Activated CD8-positive, alpha-beta memory T cell treated with anti-CD3 and anti-CD28 coated beads for 24 hours (primary cell): Measurements from ENCODE around the gene AGBL4.
"Not testable (repeated sequence)": the region's sequence is repeated elsewhere in the genome, so short reads cannot be mapped to it uniquely, and the experiment has no call there.

Source experiments
- DNase-seq: peaks from one replicate; pipeline ENCODE4 v3.0.0-alpha.2; 2020

Gene AGBL4

GRCh38 chr1:49294539-49294938, 729.2 kb downstream of the AGBL4 start:
- no peak for DNase-seq

DNA sequence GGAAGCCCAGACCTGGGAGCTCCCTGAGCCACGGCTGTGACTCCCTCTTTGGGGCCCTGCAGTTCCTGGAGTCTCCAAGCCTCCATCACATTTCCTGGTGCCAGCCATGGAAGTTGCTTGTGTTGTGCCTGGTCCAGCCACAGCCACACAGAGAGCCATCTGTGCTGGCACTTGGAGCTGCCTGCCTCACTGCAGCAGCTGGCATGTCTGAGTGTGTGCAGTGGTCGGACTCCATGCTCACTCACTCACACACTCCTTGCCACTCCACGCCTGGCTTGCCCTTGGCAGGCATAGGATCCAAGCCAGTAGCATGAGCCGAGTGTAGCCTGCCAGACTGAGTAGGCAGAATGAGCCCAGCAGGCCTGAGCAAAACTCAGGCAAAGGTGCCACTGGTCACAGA, 730.7 kb downstream of the AGBL4 start:
- no peak for DNase-seq

- DNase-seq: not testable (repeated sequence)
These were observed 766.3 kb downstream of the AGBL4 start for GRCh38 chr1:49257211-49258049.

- DNase-seq: no peak
These were observed 770.8 kb downstream of the AGBL4 start for GRCh38 chr1:49252917-49253316.

DNA sequence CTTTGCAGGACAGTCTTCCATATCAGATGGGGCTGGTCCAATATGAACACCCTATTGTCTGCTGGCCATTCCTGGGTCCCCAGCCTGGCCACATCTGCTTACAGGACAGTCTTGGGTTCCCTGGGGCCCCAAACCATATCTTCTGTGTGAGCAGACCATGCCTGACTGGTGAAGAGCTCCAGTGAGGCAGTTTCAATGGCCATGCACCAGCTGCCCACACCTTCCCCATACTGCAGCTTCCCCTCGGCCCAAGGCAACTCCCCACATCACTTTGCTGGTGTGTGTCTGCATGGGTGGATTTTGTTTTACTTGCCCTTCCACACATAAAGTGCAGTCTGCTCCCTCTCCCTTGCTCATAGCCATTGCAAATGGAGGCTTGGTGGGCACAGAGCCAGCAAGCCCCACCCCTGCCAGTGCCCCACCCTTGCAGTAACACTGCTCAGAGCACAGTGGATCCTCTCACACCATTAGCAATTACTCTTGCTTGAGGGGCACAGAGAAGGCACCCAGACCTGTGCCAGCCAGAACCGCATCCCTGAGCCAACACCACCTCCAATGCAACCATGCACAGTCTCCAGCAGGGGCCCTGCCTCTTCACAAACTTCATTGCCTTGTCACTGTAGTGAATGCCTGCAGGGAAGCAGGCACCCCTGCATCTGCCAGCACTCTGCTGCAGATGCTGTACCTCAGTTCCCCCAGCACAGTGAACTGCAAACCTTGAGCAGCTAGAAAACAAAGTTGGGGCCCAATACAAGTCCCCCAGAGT, 772.6 kb downstream of the AGBL4 start:
- no peak for DNase-seq

- no peak for DNase-seq
These were observed 783.0 kb downstream of the AGBL4 start for GRCh38 chr1:49240709-49241221.

DNA sequence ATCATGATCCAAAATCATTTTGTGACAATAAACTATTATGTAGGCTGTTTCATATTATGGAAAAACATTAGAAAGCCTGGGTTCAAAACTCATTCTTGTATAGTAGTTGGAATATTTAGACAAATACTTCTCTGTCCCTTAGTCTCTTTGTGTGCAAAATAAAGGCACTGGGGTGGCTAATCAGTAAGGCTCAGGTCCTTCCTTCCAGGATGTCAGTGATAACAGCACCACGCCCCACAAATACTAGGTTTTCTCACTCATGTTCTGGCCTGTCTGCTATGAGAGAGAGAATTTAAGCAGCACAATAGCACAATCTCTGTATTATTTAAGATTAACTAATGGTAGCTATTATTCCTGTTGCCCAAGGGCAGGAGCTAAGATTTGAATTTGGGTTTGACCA, 788.8 kb downstream of the AGBL4 start:
- DNase-seq: no peak

DNA sequence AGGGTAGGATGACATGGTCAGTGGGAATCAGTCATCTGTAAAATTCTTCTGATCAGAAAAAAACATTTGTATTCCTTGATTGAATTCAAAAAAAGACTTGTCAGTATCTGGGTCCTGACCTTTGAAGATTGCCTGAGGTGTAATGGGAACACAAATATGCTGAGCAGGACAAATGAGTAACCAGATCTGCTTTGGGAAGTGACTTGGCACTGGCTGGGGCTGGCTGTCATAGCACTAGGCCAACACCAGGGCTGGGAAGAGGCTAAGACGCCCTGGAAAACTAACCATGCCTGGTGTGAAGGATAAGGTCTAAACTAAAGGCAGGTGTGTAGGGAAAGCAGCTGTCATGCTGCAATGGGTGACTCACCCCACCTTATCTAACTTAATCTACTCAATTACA, 794.2 kb downstream of the AGBL4 start:
- DNase-seq: no peak

GRCh38 chr1:49226758-49227157, 797.0 kb downstream of the AGBL4 start:
- DNase-seq: no peak

- no peak for DNase-seq
These were observed 798.3 kb downstream of the AGBL4 start for GRCh38 chr1:49225464-49225863.

DNA sequence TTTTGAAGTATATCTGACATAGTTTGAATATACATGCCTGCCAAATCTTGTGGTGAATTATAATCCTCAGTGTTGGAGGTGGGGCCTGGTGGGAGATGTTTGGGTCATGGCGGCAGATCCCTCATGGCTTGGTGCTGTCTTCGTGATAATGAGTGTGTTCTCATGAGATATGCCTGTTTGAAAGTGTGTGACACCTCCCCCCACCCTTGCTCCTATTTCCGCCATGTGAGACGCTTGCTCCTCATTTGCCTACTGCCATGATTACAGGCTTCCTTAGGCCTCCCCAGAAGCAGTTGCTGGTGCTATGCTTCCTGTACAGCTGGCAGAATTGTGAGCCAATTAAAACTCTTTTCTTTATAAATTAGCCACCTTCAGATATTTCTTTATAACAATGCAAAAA, 810.5 kb downstream of the AGBL4 start:
- DNase-seq: no peak

DNA sequence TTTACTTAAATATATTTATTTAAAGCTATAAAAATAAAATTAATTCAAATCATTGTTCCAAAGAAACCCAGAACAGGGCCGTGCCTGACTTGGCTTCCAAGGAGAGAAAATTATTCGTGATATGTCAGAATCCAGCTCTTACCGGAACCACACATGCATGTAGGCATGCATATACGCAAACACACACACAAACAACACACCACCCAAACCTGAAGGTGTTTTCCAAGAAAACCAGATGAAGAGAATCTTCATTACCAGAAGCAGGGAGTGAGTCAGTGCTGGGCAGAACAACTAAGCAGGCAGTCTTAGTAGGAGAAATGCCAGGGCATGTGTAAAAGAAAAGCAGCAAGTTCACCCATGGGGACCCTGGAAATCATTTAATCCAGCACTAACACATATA, 815.0 kb downstream of the AGBL4 start:
- DNase-seq: no peak

DNA sequence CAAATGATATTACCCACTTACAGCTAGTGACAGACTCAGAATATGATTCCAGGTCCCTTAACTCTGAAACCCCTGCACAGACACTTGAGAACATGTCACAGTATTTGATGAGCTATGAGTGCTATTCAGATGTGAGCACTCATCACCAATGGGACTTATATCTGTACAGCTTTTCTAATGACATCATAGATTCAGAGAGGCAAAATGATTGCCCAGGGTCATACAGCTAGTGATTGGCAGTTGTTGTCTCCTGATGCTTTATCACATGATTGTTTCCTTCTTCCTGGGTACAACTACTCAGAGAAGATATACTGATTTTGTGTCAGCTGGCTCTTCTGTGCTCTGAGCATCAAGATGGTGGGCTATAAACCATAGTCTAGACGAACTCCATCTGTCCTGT, 819.0 kb downstream of the AGBL4 start:
- no peak for DNase-seq

DNA sequence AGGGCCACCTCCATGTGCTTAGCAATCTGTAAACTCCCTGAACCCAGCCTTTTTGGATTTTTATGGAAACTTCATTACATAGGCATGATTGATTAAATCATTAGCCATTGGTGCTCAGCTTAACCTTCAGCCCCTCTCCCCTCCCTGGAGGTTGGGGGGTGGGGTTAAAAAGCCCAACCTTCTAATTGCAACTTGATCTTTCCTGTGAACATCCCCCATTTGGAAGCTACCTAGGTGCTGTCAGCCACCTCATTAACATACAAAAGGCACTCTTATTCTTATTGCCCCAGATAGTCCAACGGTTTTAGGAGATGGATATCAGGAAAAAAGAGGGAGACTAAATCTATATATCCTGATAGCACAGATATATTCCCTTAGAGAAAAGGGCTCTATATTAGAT, 823.0 kb downstream of the AGBL4 start:
- DNase-seq: no peak

- no peak for DNase-seq
These were observed 824.2 kb downstream of the AGBL4 start for GRCh38 chr1:49199564-49199963.

GRCh38 chr1:49197081-49197480, 826.7 kb downstream of the AGBL4 start:
- DNase-seq: no peak

- no peak for DNase-seq
These were observed 833.6 kb downstream of the AGBL4 start for GRCh38 chr1:49190138-49190537.

GRCh38 chr1:49187056-49187455, 836.7 kb downstream of the AGBL4 start:
- DNase-seq: no peak

GRCh38 chr1:49185450-49185980, 838.2 kb downstream of the AGBL4 start:
- DNase-seq: no peak

GRCh38 chr1:49183489-49183888, 840.3 kb downstream of the AGBL4 start:
- DNase-seq: no peak

DNA sequence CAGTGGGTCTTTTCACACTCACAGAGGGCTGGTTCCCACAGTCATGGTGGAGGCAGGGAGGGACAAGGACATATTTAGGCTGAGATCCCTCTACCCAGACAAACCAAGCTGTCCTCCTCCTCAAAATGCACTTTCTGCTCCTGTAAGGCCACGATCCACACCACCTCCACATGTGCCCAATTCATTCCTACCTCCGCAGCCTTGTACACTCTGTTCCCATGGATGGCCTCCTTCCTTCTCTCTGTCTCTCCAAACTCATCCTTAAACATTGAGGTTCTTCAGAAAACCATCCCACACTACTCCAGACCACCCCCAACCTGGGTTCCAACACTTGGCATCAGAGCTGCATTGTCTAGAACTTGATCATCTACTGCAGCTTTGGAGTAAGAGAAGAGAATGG, 842.7 kb downstream of the AGBL4 start:
- no peak for DNase-seq

DNA sequence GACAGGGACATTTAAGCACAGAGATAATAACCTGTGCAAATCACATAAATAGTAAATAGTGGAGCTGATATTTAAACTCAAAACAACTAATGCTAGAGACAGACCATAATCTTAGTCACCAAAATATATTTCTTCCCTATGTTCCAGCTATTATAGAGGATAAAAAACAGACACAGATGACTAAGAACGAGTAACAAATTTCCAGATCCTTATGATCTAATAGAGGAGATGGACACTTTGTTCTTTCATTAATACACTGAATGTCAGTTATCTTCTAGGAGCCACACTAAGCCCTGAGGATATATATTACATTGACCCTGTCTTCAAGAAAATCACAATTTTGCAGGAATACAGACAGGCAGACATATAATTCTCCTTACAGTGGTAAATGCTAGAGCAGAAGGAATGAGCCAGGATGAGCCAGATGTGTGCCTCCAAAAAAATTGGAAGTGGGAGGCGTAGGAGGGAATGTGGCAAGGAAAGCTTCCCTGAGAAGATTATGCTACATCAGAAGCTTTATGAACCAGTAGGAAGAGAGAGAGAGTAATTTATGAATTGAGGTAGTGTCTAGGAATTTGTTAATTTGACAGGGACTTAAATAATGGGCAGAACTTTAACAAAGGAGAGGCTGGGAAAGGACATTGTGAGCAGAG, 851.7 kb downstream of the AGBL4 start:
- no peak for DNase-seq

GRCh38 chr1:49166031-49166430, 857.7 kb downstream of the AGBL4 start:
- no peak for DNase-seq
